ENCODE results near the gene RABEP2. TPM values are rescaled to one million over a fixed set of nuclear protein-coding genes. Genes with fewer than 3 reads are reported as not detected.

RABEP2 gene
- total RNA-seq, 1 experiment from 2014 or later = 17.5 TPM

- DNase-seq = no peak
- Histone ChIP-seq H2BK12ac (ENCODE audit: insufficient read length, low read depth, low read length) (no peak overlapping the region), H3K27me3 (ENCODE audit: insufficient read depth, low read length) (no peaks in the 10 kb centered on the region), H2BK5ac (ENCODE audit: insufficient read length, low read length) (no peak overlapping the region), H4K8ac (replicated peaks; ENCODE audit: insufficient read length, low read depth, low read length) (no peak overlapping the region), H3K4ac (ENCODE audit: low read depth, low read length) (no peak overlapping the region), H3K79me2 (ENCODE audit: insufficient read depth, low read length) (peaks cover 5% of the 10 kb centered on the region; the same call in 1 of the 2 replicates), H2AFZ (ENCODE audit: low read length) (no peak overlapping the region), H3K27ac (ENCODE audit: insufficient read length, low read depth, low read length) (no peak overlapping the region), H3K23ac (ENCODE audit: insufficient read length, low read depth, low read length) (no peak overlapping the region), H3K4me1 (ENCODE audit: insufficient read depth, low read length) (no peaks in the 10 kb centered on the region; the same call in 1 of the 2 replicates), H4K20me1 (ENCODE audit: control insufficient read depth, insufficient read depth, insufficient read length) (no peaks in the 10 kb centered on the region), H3K9ac (ENCODE audit: extremely low read depth, insufficient read length, low read length) (no peak overlapping the region), H3K79me1 (ENCODE audit: insufficient read depth, low read depth, low read length, poor library complexity, severe bottlenecking) (no peaks in the 10 kb centered on the region), H2BK15ac (ENCODE audit: low read depth, low read length) (no peak overlapping the region), H4K91ac (ENCODE audit: insufficient read length, low read depth, low read length) (no peak overlapping the region), H3K56ac (ENCODE audit: insufficient read length, low read depth, low read length) (no peak overlapping the region), H3K23me2 (ENCODE audit: insufficient read length, low read depth, low read length, poor library complexity, severe bottlenecking) (peaks cover 8% of the 10 kb centered on the region), H2BK120ac (ENCODE audit: low read depth, low read length, poor library complexity, severe bottlenecking) (no peak overlapping the region), H3K14ac (ENCODE audit: insufficient read depth, low read length) (no peak overlapping the region), H2AK5ac (ENCODE audit: insufficient read length, low read length) (no peak overlapping the region), H3K18ac (ENCODE audit: insufficient read length, low read depth, low read length) (no peak overlapping the region), H4K5ac (ENCODE audit: insufficient read length, low read depth, low read length) (no peak overlapping the region), H3T11ph (ENCODE audit: low read length) (no peak overlapping the region), H3K4me2 (ENCODE audit: insufficient read depth, insufficient read length, low read length) (no peak overlapping the region), H2BK20ac (ENCODE audit: low read depth, low read length, poor library complexity, severe bottlenecking) (no peak overlapping the region), H3K9me3 (ENCODE audit: control insufficient read depth, low read depth, low read length) (no peaks in the 10 kb centered on the region)
- no peaks in the 10 kb centered on the region; a peak in 2 of 5 replicates for H3K9me3 Mint-ChIP-seq
- peaks cover 9% of the 10 kb centered on the region in 2 experiments for H3K4me1 Mint-ChIP-seq
- peaks cover 7% of the 10 kb centered on the region for H3K27me3 Mint-ChIP-seq (ENCODE audit: low read depth)
- H3K27ac Mint-ChIP-seq = no peak overlapping the region
- H3K4me3 Mint-ChIP-seq = no peak overlapping the region
- WGBS (ENCODE audit: extremely low coverage, insufficient read length, low lambda C conversion rate) = no CpG with 5 or more reads among the region's 4 CpGs
- H3K36me3 Mint-ChIP-seq (ENCODE audit: insufficient read depth in 1 of 3, low read depth in 3 of 3) = peaks cover 4 to 5% (median 4%) of the 10 kb centered on the region in 3 experiments; a peak in 5 of 7 replicates
- TF ChIP-seq CTCF (conservative IDR thresholded peaks at IDR 0.05) = no peak
These were observed 21.6 kb upstream of the RABEP2 start for GRCh38 chr16:28946681-28947080.
